ENCODE data around the gene INTS11. TPM values are rescaled to one million over a fixed set of nuclear protein-coding genes. Genes with fewer than 3 reads are reported as not detected.

The INTS11 gene
- total and polyA plus RNA-seq, 10 donors: 89.2 to 203 (median 102) TPM

- WGBS, 5 donors: 0 to 1% (median 0%) methylated on average over 47 to 104 of the region's 105 CpGs; no CpG with 5 or more reads in 1 of the 5 donors
- Histone ChIP-seq H3K9me3 (no peaks in the 10 kb centered on the region), H3K27ac (peak within 1 kb of the TSS; percentile 81 to 94 (median 86)), H3K4me3 (peak within 1 kb of the TSS; percentile 84 to 98 (median 90)), H3K27me3 (replicated peaks in 1 of 7) (no peaks in the 10 kb centered on the region), H3K4me1 (peaks cover 26 to 62% (median 50%) of the 10 kb centered on the region in 6 donors), H3K36me3 (peaks cover 0 to 30% (median 1%) of the 10 kb centered on the region in 6 donors)
- intact Hi-C loops (cut with DNase I; ENCODE audit: low total_unique reads): no loop called here
- TF ChIP-seq POLR2AphosphoS5 (IDR thresholded peaks at IDR 0.05): peak; percentile 87 to 92 (median 87)
- TF ChIP-seq POLR2A (IDR thresholded peaks at IDR 0.05): peak in 1 of 3 donors; percentile 13
- TF ChIP-seq CTCF (IDR thresholded peaks at IDR 0.05 in 8 of 11, conservative IDR thresholded peaks at IDR 0.05 in 3 of 11): peak in 2 of 11 experiments; percentile 5 to 14
- peak; percentile 99 for DNase-seq
Observed at GRCh38 chr1:1273512-1274298, 50.8 kb downstream of the INTS11 start, which contains the start of gene UBE2J2. Gene UBE2J2, minus strand, starts transcription at chr1:1273854. Its CDS starts 5,862 bp downstream, at chr1:1267992.

- H3K27me3 ChIP-seq (replicated peaks in 1 of 7): no peaks in the 10 kb centered on the region
- no peak for DNase-seq
- WGBS, 5 donors: 0 to 3% (median 1%) methylated on average over 7 to 31 of the region's 31 CpGs; no CpG with 5 or more reads in 1 of the 5 donors
- peaks cover 0 to 35% (median 4%) of the 10 kb centered on the region in 6 donors for H3K36me3 ChIP-seq
- TF ChIP-seq POLR2A (IDR thresholded peaks at IDR 0.05): no peak
- TF ChIP-seq POLR2AphosphoS5 (IDR thresholded peaks at IDR 0.05): no peak
- no peak for TF ChIP-seq CTCF (IDR thresholded peaks at IDR 0.05 in 8 of 11, conservative IDR thresholded peaks at IDR 0.05 in 3 of 11)
- H3K4me1 ChIP-seq: peaks cover 26 to 67% (median 52%) of the 10 kb centered on the region in 6 donors
- no peaks in the 10 kb centered on the region for H3K9me3 ChIP-seq
- H3K27ac ChIP-seq: peak overlapping the region; percentile 77 to 94 (median 86)
- peak overlapping the region; percentile 84 to 98 (median 90) for H3K4me3 ChIP-seq
- intact Hi-C loops (cut with DNase I; ENCODE audit: low total_unique reads): no loop called here
Observed at GRCh38 chr1:1273209-1273511, 51.3 kb downstream of the INTS11 start.

DNA sequence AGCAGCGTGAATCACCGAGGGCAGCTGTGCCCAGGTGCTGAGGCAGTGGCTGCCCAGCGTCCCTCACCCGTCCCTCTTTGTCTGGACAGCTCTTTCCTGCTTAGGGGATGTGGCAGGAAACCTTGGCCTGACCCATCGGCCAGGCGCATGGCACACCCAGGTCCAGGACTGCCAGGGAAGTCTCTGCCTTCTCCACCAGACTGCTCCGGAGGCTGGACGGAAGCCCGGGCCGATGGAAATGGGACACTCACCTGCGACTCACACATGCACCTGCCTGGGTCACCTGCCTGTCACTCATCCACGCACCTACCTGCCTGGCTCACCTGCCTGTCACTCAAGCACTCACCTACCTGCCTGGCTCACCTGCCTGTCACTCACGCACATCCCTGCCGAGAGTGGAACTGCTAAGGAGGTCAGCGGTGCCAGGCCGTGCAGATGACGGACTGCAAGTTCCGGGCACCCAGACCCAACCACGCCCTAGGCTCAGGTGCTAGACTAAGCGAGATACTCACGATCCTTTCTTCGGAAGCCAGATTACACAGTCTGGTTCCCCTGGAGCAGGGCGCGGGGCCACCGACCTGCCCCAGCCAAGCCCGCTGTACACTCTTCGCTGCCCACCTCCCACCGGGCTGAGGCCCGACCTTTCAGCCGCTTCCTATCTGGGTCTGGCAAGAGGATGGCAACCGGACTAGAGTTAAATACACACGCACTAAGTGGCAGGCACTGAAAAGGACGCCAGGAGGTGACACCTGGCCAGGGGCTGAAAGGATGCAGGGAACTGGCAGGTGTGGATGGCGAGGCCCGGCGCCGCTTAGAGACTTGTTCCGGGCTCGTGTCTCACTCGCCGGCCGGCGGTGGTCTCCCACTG lies 51.9 kb downstream of the INTS11 start:
- H3K27ac ChIP-seq: peak overlapping the region; percentile 77 to 94 (median 86)
- intact Hi-C loops (cut with DNase I; ENCODE audit: low total_unique reads): no loop called here
- peak overlapping the region; percentile 84 to 98 (median 90) for H3K4me3 ChIP-seq
- TF ChIP-seq POLR2AphosphoS5 (IDR thresholded peaks at IDR 0.05) (peak; percentile 33 to 53 (median 46)), POLR2A (IDR thresholded peaks at IDR 0.05) (no peak), CTCF (IDR thresholded peaks at IDR 0.05 in 8 of 11, conservative IDR thresholded peaks at IDR 0.05 in 3 of 11) (no peak)
- no peaks in the 10 kb centered on the region for H3K9me3 ChIP-seq
- no peaks in the 10 kb centered on the region for H3K27me3 ChIP-seq (replicated peaks in 1 of 7)
- H3K36me3 ChIP-seq: peaks cover 0 to 41% (median 7%) of the 10 kb centered on the region in 6 donors
- H3K4me1 ChIP-seq: peaks cover 26 to 73% (median 55%) of the 10 kb centered on the region in 6 donors
- WGBS, 5 donors: 38 to 63% (median 40%) methylated on average over 27 to 43 of the region's 43 CpGs
- DNase-seq: peak; percentile 79
